Stomach (tissue), 4 donors: ENCODE measurements around the gene ATP1B3.

ENCODE experiments used
- EP300 ChIP-seq: sonication (generic); formaldehyde crosslinking; IDR thresholded peaks from one replicate; pipeline ENCODE4 v1.6.1; 2017; ENCODE audit warnings: antibody characterized with exemption
- TF ChIP-seq, protein P1 (sequence below), 7 experiments: fragments of 450-650 bp in 4 of 7; fragments of 200-600 bp in 3 of 7; sonication (generic) in 3 of 7; IDR thresholded peaks; one replicate each; pipeline ENCODE4 v1.5.1; 2016 to 2019; ENCODE audit warnings: antibody characterized with exemption in 7 of 7, control low read depth in 2 of 7, mild to moderate bottlenecking in 1 of 7

GRCh38 chr3:141844812-141845211, 31.6 kb upstream of the ATP1B3 start:
- TF ChIP-seq, protein P1, sequence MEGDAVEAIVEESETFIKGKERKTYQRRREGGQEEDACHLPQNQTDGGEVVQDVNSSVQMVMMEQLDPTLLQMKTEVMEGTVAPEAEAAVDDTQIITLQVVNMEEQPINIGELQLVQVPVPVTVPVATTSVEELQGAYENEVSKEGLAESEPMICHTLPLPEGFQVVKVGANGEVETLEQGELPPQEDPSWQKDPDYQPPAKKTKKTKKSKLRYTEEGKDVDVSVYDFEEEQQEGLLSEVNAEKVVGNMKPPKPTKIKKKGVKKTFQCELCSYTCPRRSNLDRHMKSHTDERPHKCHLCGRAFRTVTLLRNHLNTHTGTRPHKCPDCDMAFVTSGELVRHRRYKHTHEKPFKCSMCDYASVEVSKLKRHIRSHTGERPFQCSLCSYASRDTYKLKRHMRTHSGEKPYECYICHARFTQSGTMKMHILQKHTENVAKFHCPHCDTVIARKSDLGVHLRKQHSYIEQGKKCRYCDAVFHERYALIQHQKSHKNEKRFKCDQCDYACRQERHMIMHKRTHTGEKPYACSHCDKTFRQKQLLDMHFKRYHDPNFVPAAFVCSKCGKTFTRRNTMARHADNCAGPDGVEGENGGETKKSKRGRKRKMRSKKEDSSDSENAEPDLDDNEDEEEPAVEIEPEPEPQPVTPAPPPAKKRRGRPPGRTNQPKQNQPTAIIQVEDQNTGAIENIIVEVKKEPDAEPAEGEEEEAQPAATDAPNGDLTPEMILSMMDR (IDR thresholded peaks at IDR 0.05): no peak
- no peak for TF ChIP-seq EP300
